Activated CD8-positive, alpha-beta memory T cell treated with anti-CD3 and anti-CD28 coated beads for 24 hours (primary cell): Measurements from ENCODE around the gene TERT.
"Not testable (repeated sequence)": the region's sequence is repeated elsewhere in the genome, so short reads cannot be mapped to it uniquely, and the experiment has no call there.

Source experiments
- DNase-seq: peaks from one replicate; pipeline ENCODE4 v3.0.0-alpha.2; 2020

Gene TERT

DNA sequence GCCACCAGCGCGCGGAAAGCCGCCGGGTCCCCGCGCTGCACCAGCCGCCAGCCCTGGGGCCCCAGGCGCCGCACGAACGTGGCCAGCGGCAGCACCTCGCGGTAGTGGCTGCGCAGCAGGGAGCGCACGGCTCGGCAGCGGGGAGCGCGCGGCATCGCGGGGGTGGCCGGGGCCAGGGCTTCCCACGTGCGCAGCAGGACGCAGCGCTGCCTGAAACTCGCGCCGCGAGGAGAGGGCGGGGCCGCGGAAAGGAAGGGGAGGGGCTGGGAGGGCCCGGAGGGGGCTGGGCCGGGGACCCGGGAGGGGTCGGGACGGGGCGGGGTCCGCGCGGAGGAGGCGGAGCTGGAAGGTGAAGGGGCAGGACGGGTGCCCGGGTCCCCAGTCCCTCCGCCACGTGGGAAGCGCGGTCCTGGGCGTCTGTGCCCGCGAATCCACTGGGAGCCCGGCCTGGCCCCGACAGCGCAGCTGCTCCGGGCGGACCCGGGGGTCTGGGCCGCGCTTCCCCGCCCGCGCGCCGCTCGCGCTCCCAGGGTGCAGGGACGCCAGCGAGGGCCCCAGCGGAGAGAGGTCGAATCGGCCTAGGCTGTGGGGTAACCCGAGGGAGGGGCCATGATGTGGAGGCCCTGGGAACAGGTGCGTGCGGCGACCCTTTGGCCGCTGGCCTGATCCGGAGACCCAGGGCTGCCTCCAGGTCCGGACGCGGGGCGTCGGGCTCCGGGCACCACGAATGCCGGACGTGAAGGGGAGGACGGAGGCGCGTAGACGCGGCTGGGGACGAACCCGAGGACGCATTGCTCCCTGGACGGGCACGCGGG is at the start of gene TERT:
TSS of gene TERT (minus strand) at position 234 of the 815 bp plus-strand sequence. CDS start at position 155, 79 bp downstream.
- DNase-seq: peak; percentile 90

DNA sequence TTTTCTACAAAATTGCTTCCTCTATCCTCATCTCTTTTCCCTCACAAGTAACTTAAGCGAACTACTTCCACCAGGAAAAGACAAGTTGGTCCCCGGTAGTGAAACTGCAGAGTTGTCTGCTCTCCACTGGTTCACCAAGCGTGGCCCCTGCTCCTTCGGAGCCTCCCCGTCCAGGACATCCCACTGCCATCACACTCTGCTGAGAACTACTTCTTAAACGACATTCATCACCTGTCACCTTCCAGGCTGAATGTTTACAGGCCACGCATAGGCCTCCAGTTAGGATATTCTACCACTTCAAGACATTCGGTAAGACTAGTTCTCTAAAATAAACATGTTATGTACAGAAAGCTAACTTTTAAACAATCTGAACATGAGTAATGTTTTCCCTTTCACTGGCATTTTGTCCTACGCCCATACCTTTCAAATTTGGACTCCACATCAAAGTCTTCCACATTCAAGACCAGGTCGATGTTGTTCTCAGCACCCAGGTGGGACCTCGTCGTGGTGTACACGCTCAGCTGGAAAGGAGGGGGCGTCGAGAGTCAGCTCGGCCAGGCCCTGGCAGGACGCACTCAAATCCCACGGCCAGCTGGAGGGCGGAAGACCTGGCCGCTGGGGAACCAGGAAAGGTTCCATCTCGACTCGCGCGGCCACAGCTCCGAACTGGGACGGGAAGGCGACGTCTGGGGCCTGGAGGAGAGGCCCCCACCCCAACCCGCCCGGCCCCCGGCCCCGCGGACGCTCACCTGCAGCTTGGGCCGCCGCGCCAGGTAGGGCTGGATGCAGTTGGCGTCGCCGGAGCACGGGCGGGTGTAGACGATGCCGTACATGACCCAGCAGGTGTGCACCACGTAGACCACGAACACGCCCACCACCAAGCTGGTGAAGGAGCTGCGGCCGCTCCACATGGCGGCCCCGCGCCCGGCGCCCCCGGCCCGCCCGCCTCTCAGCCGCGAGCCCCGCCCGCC is 49.3 kb upstream of the TERT start:
- no peak for DNase-seq

DNA sequence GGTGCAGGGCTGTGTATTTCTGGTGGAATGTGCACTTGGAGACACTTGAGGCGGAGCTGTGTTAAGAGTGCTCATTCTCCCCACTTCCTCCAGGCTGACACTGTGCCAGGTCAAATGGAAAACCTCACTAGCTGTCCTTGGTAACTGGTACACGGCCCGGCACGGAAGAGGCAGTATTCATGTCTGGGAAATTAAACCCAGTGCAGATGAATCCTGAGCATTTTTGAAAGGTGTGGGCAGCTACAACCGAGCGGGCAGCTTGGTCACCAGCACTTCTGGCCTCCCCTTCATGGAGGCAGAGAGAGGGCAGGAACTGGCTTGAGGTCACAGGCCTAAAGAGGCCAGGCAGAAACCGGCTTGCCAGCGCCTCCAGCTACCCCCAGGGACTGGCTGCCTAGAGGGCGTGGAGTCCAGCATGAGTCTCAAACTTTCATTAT is 48.5 kb upstream of the TERT start:
- DNase-seq: no peak

- DNase-seq: not testable (repeated sequence)
Observed at GRCh38 chr5:1342711-1343110, 47.8 kb upstream of the TERT start.

DNA sequence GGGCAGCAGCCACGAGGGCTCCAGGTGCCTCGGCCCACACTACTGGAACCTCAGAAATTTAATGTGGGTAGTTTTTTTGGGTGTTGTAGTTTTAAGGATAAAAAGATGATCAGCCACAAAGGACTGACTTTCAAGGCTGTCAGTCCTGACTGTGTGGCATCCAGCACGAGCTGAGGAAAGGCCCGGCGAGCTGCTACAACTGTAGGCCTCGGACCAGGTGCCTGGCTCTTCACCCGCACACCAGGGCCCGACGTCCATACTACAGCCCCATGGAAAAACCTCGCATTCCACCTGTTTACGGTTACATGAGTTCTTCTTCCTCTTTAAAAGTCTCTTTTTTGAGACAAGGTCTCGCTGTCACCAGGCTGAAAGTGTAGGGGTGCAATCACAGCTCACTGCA is 47.4 kb upstream of the TERT start:
- no peak for DNase-seq

- no peak for DNase-seq
Observed at GRCh38 chr5:1341863-1342262, 47.0 kb upstream of the TERT start.

DNA sequence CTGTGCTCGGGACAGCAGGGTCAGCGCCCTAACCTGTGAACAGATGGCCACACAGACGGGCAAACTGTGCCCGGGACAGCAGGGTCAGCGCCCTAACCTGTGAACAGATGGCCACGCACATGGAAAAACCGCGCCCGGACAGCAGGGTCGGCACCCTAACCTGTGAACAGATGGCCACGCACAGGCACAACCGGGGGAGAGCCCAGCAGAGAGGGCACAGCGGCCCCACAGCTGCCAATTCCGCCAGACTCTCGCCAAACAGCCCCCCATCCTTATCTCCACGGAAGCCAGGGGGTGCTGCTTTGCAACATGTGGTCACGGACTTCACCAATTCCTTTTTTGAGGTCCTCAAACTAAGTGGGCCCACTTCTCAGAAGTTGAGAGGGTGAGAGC is 44.9 kb upstream of the TERT start:
- DNase-seq: not testable (repeated sequence)

GRCh38 chr5:1339139-1339817 is 44.4 kb upstream of the TERT start:
- not testable (repeated sequence) for DNase-seq

GRCh38 chr5:1338506-1339070 is 43.7 kb upstream of the TERT start:
- DNase-seq: no peak

- no peak for DNase-seq
Observed at GRCh38 chr5:1338196-1338490, 43.3 kb upstream of the TERT start.

- no peak for DNase-seq
Observed at GRCh38 chr5:1337489-1338195, 42.8 kb upstream of the TERT start.

DNA sequence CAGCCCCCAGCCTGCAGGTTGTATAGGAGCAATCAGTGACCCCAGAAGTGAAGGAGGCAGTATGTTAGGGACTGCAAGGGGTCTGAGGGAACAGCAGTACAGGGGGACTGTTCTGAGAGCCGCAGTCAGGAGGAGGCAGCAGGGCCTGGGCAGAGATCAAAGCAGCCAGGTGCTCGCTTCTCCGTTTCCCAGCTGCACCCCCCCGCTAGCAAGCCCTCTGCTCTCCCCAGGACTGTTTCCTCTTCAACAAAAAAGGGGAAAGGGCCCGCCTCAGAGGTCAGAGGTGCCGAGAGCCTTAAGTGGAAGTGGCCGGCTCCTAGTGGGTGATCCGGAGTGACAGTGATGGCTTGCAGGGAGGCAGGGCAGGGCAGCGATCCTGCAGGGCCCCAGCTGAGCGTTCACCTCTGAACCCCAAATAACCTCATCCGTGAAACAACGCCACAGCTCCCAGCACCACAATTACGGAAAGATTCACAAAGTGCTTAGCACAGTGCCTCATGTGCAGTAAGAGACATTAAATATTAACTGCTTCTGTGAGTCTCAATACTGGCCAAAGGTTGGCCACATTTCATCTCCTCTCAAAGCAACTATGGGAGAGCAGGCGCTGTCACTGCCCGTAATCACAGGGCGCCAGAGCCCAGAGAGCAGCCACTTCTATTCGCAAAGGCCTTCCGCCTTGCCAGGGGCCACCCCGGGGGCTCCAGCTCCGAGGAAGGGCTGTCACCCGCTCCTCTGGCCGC is 42.1 kb upstream of the TERT start:
- DNase-seq: no peak

- DNase-seq: no peak
Observed at GRCh38 chr5:1336106-1336561, 41.3 kb upstream of the TERT start.

- no peak for DNase-seq
Observed at GRCh38 chr5:1335540-1336095, 40.8 kb upstream of the TERT start.

DNA sequence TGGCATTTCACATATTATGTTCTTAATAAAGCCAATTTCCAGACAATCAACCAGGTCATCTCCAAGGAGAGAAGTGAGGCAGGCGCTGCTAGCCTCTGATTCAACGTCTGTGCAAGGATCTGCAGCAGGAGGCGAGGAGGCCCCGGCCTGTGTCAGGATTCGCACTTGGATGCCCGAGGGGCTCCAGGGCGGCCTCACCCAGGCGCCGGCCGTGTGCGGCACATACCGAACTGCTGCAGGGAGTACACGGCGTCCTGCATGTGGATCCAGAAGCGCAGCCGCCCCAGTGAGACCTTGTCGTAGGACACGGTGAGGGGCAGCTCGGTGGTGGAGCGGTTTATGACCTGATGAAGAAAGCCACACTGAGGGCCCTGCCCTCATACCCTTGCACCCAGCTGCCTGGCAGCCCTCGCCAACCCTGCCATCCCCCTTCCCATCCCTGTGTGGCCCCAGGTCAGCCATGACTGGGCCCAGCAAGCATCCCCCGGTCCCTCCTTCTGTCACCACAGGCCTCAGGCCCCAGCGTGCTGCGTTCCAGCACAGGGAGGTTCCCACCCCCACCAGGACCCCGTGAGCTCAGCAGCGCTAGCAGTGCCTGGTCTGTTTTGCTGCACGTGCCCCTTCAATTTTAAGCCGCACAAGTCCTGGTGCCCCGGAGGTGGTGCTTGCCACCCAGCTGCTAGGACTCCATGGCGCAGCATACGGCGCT is 40.1 kb upstream of the TERT start:
- no peak for DNase-seq

GRCh38 chr5:1333986-1334385 is 39.1 kb upstream of the TERT start:
- no peak for DNase-seq

GRCh38 chr5:1333286-1333685 is 38.4 kb upstream of the TERT start:
- not testable (repeated sequence) for DNase-seq

DNA sequence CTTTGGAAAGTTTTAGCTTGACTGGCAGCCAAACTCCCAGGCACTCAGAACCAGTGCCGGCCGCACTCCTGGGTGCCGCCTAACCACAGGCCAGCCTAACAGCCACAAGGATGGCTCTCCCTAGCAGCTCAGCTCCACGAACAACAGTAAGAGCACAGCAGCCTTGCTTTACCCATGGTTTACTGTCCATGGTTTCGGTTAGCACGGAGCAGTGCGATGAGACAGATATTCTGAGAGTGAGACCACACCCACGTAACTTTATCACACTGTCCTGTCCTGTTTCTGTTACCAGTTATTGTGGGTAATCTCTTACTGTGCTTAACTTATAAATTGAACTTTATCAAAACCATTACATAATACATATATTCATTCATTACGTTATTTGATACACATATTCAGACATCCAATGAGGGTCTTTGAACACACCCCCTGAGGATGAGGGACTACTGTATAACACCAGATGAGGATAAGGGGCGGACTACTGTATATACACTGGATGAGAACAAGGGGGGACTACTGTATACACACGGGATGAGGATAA is 37.7 kb upstream of the TERT start:
- DNase-seq: no peak

GRCh38 chr5:1331861-1332405 is 37.1 kb upstream of the TERT start:
- DNase-seq: no peak
